HL-60/S4 treated with phorbol 12-myristate 13-acetate at 8.2 ng/mL for 4 days and 3 days (cell line): ENCODE results near the gene SMAD9.

Experiments used
- in situ Hi-C: fragments of 300-500 bp; cut with MboI; formaldehyde crosslinking; loops from 2 replicates; pipeline ENCODE4 v1.15.0; 2022; ENCODE audit warnings: low sequenced_read_pairs

Gene SMAD9

GRCh38 chr13:36870050-36870692 is 49.9 kb downstream of the SMAD9 start:
- in situ Hi-C loops: no loop called here

GRCh38 chr13:36866232-36866631 is 53.8 kb downstream of the SMAD9 start:
- in situ Hi-C loops: no loop called here

DNA sequence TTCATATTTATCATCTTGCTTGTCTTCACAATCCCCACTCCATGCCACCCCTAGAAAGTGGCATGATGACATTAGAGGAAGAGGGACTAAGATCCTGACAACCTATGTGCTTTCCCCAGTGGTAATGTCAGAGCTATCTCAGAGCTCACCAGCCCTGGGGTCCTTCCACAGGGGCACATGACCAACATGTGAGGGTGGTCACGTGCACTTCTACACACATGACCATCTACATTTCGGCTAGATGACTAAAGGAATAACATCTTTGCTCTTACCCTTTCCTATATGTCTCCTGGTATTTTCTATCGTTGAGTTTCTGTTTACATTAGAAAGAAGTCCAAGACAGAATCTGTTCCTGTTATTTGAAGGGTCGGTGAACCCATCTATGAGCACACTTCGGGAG is 54.8 kb downstream of the SMAD9 start:
- in situ Hi-C loops: no loop called here

DNA sequence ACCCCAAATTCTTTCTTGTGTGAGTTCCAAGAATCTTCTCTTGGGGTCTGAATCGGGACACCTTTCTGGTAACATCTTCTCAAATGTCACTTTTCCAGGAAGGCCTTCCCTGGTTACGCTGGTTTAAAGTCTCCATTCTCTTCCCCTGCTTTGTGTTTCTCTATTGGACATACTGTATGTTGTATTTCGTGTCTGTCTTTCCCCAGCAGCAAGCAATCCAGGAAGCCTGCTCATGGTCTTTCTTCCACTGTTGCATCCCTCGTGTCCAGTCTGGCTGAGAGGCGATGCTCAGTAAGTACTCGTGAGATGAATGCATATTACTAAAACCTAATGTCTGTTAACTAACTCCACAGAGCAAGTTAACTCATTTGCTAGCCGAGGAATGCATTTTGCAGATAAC is 57.3 kb downstream of the SMAD9 start:
- in situ Hi-C loops: no loop called here

GRCh38 chr13:36862002-36862685 is 57.9 kb downstream of the SMAD9 start:
- in situ Hi-C loops: no loop called here

DNA sequence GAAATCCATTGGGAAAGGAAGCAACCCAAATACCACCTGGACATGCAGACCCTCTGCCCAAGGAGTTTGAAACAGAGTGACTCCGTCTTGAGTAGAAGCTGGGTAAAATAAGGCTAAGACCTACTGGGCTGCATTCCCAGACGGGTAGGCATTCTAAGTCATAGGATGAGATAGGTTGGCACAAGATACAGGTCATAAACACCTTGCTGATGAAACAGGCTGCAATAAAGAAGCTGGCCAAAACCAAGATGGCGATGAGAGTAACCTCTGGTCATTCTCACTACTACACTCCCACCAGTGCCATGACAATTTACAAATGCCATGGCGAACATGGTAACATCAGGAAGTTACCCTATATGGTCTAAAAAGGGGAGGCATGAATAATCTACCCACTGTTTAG is 60.8 kb downstream of the SMAD9 start:
- in situ Hi-C loops: no loop called here

- in situ Hi-C loops: no loop called here
Measured at GRCh38 chr13:36858290-36858689, 61.7 kb downstream of the SMAD9 start.

DNA sequence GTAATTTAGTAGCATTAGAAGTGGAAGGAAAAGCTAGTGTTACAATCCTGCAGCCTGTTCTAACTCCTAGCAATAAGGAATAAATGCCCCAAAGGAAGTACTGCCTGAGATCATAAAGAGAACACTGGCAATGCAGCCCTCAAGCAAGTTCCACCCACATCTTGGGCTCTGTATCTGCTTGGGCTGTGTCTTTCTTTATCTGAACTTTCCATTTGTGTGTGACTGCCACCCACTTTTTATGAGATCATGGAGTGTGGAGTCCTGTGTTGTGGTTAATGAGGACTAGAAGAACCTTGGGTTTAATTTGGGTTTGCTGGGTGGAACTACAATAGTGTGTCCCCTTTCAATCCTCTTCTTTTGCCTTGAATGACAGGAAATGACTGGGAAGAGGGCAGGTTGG is 62.8 kb downstream of the SMAD9 start:
- in situ Hi-C loops: no loop called here

DNA sequence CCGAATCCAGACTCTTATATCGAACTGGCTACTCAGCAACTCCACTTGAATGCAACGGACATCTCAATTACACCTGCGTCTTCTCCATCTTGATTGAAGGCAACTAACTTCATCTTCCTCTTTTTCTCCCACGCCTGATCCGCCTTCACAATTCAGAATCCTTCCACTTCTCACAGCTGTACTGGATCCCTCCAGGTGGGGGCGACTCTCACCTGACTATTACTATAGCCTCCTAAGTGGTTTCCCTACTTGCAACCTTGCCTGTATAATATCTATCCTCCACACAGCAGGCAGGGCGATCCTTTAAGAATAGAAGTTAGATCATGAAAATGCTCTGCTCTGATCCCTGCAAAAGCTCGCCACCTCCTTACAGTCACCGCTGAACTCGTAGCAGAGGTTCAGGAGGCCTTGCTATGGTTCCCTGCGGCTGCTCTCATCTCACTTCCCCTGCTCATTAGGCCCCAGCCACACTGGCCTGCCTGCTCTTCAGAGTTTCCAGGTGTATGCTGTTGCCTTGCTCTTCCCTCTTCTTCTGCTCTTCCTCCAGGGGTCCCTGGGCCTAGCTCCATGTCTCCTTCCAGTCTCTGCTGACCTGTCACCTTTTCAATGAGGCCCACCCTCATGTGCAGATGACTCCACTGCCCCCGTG is 69.1 kb downstream of the SMAD9 start:
- in situ Hi-C loops: no loop called here

- in situ Hi-C loops: no loop called here
Measured at GRCh38 chr13:36848199-36848982, 71.6 kb downstream of the SMAD9 start.

- in situ Hi-C loops: no loop called here
Measured at GRCh38 chr13:36847606-36848005, 72.4 kb downstream of the SMAD9 start.

DNA sequence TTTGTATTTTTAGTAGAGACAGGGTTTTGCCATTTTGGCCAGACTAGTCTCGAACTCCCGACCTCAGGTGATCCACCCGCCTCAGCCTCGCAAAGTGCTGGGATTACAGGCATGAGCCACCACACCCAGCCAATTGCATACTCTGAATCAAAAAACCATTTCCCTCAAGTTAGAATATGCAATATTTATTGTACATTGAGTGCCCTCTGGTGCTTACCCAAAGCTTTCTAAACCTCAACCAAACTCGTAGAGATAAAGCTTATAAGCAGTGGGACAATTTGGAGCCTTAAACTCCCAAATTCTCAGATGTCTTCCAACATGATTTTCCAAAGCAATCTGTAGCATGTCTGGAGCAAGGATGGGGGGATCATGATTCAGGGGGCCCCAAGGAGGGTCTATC is 78.6 kb downstream of the SMAD9 start:
- in situ Hi-C loops: no loop called here

GRCh38 chr13:36840718-36841250 is 79.3 kb downstream of the SMAD9 start:
- in situ Hi-C loops: no loop called here

DNA sequence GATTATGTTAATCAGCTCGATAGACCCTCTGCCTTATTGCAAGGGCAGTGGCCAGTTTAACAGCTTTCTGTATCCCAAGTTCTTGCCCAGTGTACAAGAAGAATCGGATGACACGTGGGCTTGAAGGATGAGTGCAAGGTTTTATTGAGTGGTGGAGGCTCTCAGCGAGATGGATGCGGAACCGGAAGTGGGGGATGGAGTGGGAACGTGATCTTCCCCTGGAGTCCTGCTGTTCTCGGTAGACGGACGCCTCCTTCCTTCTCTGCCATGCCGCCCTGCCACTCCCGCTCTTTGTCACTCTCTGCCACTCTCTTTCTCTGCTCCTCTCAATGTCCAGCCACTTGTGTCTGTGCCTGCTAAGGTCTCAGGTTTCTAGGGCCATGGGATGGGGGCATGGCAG is 80.1 kb downstream of the SMAD9 start:
- in situ Hi-C loops: no loop called here

GRCh38 chr13:36839281-36839680 is 80.8 kb downstream of the SMAD9 start:
- in situ Hi-C loops: no loop called here

- in situ Hi-C loops: no loop called here
Measured at GRCh38 chr13:36837354-36838092, 82.5 kb downstream of the SMAD9 start.

GRCh38 chr13:36834299-36834698 is 85.7 kb downstream of the SMAD9 start:
- in situ Hi-C loops: no loop called here

- in situ Hi-C loops: no loop called here
Measured at GRCh38 chr13:36831291-36831690, 88.7 kb downstream of the SMAD9 start.

GRCh38 chr13:36829753-36830152 is 90.3 kb downstream of the SMAD9 start:
- in situ Hi-C loops: no loop called here

DNA sequence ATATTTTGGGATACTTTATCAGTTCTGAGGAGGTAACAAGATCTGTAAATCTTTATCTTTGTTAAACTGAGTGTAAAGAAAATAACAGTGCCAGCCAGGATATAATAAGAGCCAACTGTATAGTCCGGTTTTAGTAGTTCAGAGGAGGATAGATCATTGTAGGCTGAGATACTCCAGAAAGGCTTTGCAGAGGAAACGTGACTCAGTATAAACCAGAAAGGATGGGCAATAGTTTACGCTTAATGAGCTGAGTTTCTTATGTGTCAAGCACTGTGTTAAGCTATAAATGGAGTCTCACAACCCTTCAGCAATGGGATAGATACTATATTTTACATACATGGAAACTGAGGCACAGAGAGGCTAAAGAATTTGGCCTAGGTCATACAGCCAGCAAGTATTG is 97.3 kb downstream of the SMAD9 start:
- in situ Hi-C loops: no loop called here

DNA sequence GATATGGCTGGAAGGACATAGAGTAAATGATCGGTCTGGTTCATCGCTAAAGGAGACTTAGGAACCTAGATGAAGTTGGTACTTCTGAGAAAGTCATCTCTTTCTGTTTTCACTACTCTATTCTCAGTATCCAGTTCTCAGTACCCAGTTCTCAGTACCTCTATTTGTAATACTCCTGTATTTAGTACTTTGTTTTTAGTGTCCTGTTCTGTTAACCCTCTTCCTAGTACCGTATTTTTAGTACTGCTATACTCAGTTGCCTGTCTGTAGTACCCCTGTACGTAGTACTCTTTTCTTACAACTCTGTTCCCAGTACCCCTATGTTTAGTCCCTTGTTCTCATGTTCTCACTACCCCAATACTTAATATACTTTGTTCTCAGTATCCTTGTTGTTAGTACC is 99.8 kb downstream of the SMAD9 start:
- in situ Hi-C loops: no loop called here
